Ovary (tissue), 3 donors: ENCODE results near the gene ZNF497.

Source experiments
- EP300 ChIP-seq: sonication (generic); formaldehyde crosslinking; IDR thresholded peaks from one replicate; pipeline ENCODE4 v1.6.1; 2017; ENCODE audit warnings: antibody characterized with exemption
- POLR2A ChIP-seq: fragments of 450-650 bp; IDR thresholded peaks from one replicate; pipeline ENCODE4 v1.6.1; 2017; ENCODE audit warnings: antibody characterized with exemption, mild to moderate bottlenecking, moderate library complexity
- TF ChIP-seq, protein P1 (sequence below), 3 donors: fragments of 450-650 bp in 2 of 3; fragments of 200-600 bp in 1 of 3; IDR thresholded peaks; one replicate each; pipeline versions ENCODE4 v1.5.1 to v1.8.0; 2016 to 2022; ENCODE audit warnings: antibody characterized with exemption in 3 of 3, mild to moderate bottlenecking in 1 of 3
- donor health status: DM: no; HTN: no; CAD: no.

DNA sequence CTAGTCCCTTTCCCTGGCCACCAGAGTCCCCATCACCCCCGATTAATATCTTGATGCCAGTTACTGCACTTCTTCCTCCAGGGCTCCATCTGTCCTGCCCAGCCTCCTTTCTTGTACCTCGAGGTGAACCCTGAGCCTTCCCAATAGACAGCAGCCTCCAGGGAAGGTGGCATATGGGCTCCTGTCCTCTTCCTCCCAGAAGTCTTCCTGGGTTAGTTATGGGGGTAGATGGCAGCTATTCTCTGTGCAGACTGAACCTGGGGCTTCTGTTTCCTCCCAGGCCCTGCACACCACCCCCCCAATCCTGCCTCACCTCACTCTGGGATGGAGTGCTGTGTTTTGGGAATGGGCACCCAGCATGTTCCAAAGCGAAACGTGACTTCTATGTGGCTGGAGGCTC is 35.5 kb upstream of the ZNF497 start:
- TF ChIP-seq, protein P1, sequence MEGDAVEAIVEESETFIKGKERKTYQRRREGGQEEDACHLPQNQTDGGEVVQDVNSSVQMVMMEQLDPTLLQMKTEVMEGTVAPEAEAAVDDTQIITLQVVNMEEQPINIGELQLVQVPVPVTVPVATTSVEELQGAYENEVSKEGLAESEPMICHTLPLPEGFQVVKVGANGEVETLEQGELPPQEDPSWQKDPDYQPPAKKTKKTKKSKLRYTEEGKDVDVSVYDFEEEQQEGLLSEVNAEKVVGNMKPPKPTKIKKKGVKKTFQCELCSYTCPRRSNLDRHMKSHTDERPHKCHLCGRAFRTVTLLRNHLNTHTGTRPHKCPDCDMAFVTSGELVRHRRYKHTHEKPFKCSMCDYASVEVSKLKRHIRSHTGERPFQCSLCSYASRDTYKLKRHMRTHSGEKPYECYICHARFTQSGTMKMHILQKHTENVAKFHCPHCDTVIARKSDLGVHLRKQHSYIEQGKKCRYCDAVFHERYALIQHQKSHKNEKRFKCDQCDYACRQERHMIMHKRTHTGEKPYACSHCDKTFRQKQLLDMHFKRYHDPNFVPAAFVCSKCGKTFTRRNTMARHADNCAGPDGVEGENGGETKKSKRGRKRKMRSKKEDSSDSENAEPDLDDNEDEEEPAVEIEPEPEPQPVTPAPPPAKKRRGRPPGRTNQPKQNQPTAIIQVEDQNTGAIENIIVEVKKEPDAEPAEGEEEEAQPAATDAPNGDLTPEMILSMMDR (IDR thresholded peaks at IDR 0.05): no peak
- TF ChIP-seq POLR2A (no peak), EP300 (no peak)
